NCI-H2107 treated with DMSO at 0.1 percent for 48 hours (cell line): ENCODE data around the gene FAM120A.

Experiments
- DNase-seq: peaks from one replicate; lab custom pipeline; 2025; ENCODE audit not compliant: unreplicated experiment; lab: John Stamatoyannopoulos, UW

FAM120A gene

GRCh38 chr9:93613791-93614190, 162.3 kb downstream of the FAM120A start:
- no peak for DNase-seq

GRCh38 chr9:93614830-93615468, 163.5 kb downstream of the FAM120A start:
- no peak for DNase-seq
